Measurements from ENCODE around the gene ACE. TPM values are rescaled to one million over a fixed set of nuclear protein-coding genes. Genes with fewer than 3 reads are reported as not detected.
A peak's percentile ranks its signal among the peaks of the same experiment; 100 is the strongest.
"Not testable (repeated sequence)": the region's sequence is repeated elsewhere in the genome, so short reads cannot be mapped to it uniquely, and the experiment has no call there.

ACE gene
- total RNA-seq, 4 donors from 2014 or later = 7.5 to 35.3 (median 14.1) TPM

DNA sequence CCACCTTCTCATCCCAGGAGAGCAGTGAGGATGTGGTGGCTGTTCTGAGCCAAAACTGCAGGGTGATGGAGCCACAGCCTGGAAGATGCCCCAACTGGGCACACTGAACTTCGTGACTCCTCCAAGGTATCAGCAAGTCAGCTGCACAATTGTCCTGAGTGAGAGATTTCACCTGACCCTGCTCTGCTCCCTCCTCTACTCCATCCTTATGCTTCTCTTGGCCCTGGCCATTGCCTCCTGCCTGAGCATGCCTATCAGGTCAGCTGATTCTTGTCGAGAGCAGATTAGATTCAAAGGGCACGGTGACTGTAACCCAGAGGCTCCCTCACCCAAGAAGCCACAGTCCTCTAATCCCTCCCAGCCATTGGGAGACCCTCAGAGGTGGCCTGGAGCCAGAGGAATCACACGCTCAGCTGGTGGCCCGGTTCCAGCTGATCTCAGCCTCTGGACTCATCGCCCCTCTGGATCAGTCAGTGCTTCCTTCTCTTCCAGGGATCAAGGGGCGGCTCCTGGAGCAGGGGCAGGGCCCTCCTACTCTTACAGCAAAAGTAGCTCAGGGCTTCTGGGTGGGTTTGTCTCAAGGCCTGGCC lies 23.8 kb upstream of the ACE start:
- no peaks in the 10 kb centered on the region for H3K9me3 ChIP-seq
- TF ChIP-seq, protein P1, sequence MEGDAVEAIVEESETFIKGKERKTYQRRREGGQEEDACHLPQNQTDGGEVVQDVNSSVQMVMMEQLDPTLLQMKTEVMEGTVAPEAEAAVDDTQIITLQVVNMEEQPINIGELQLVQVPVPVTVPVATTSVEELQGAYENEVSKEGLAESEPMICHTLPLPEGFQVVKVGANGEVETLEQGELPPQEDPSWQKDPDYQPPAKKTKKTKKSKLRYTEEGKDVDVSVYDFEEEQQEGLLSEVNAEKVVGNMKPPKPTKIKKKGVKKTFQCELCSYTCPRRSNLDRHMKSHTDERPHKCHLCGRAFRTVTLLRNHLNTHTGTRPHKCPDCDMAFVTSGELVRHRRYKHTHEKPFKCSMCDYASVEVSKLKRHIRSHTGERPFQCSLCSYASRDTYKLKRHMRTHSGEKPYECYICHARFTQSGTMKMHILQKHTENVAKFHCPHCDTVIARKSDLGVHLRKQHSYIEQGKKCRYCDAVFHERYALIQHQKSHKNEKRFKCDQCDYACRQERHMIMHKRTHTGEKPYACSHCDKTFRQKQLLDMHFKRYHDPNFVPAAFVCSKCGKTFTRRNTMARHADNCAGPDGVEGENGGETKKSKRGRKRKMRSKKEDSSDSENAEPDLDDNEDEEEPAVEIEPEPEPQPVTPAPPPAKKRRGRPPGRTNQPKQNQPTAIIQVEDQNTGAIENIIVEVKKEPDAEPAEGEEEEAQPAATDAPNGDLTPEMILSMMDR (IDR thresholded peaks at IDR 0.05) = no peak
- TF ChIP-seq POLR2A (IDR thresholded peaks at IDR 0.05) (no peak), EP300 (IDR thresholded peaks at IDR 0.05) (no peak)
- no peak overlapping the region for H3K27ac ChIP-seq
- no peaks in the 10 kb centered on the region for H3K36me3 ChIP-seq
- no peak overlapping the region for H3K4me3 ChIP-seq
- no peaks in the 10 kb centered on the region for H3K27me3 ChIP-seq
- DNase-seq (ENCODE audit: low spot score in 2 of 2) = no peak
- WGBS, 2 donors = 50 to 67% methylated on average over 6 to 7 of the region's 7 CpGs
- H3K4me1 ChIP-seq = peaks cover 0 to 19% (median 5%) of the 10 kb centered on the region in 4 donors

DNA sequence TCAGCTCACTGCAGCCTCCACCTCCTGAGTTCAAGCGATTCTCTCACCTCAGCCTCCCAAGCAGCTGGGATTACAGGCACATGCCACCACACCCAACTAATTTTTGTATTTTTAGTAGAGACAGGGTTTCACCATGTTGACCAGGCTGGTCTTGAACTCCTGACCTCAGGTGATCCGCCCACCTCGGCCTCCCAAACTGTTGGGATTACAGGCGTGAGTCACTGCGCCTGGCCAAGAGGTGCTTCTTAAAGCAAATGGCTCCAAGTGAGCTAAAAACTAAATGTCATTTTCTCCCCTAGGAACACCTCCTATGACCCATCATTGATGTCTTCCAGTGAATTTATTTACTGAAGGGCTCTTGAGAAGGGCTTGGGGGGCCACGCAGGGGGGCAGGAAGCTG lies 22.5 kb upstream of the ACE start:
- 75 to 87% methylated on average over 5 to 6 of the region's 6 CpGs for WGBS, 2 donors
- not testable (repeated sequence) for H3K4me3 ChIP-seq
- H3K27ac ChIP-seq = peak overlapping the region in 1 of 4 donors; percentile 11

DNA sequence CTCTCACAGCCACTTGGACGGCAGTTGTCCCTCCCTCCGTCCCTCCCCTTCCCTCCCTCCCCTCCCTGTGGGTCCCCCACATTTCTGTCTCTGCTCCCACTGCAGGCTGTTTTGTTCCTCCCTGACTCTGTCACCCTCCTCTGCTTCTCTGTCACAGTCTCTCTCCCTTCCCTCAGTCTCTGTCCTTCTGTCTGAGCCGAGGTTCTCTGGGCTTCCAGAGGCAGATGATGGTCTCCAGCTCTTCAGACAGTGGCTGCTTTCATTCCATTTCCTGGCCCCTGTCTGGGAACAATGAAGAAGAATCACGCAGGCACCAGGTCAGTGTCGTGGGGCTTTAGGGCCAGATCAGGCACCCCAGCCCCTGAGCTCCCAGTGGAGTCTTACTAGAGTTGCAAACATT lies 21.9 kb upstream of the ACE start:
- Histone ChIP-seq H3K4me1 (peaks cover 0 to 14% (median 4%) of the 10 kb centered on the region in 4 donors), H3K9me3 (no peaks in the 10 kb centered on the region), H3K27ac (peak overlapping the region in 2 of 4 donors; percentile 10 to 11), H3K4me3 (no peak overlapping the region), H3K27me3 (no peaks in the 10 kb centered on the region), H3K36me3 (no peaks in the 10 kb centered on the region)
- WGBS, 2 donors = 27 to 36% methylated on average over 5 of the region's 5 CpGs
- DNase-seq (ENCODE audit: low spot score in 2 of 2) = no peak
- no peak for TF ChIP-seq POLR2A (IDR thresholded peaks at IDR 0.05)
- TF ChIP-seq, protein P1 (IDR thresholded peaks at IDR 0.05) = no peak
- no peak for TF ChIP-seq EP300 (IDR thresholded peaks at IDR 0.05)

More for the DNA sequence above, 22.5 kb upstream of the ACE start:
- H3K4me1 ChIP-seq = peaks cover 0 to 14% (median 4%) of the 10 kb centered on the region in 4 donors
- not testable (repeated sequence) for DNase-seq (ENCODE audit: low spot score in 2 of 2); H3K36me3 ChIP-seq; H3K27me3 ChIP-seq; H3K9me3 ChIP-seq

DNA sequence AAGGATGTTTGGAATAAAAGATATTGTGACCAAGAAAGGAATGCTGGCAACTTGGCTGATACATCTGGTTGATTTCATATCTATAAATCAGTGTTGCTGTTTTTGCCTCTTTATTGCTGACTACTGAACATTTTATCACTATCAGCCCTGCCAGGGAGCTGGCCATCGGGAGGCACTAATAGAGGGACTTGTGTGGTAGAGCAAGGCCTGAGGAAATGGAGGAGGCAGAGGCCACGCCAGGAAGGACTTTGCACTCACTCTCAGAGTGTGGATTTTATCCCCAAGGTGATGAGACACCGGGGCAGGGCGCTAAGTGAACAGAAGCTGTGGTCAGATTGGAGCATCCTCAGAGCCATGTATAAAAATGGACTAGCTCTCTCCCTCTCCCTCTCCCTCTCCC lies 21.4 kb upstream of the ACE start:
- Histone ChIP-seq H3K4me3 (no peak overlapping the region), H3K36me3 (no peaks in the 10 kb centered on the region), H3K27me3 (no peaks in the 10 kb centered on the region), H3K9me3 (no peaks in the 10 kb centered on the region), H3K4me1 (peaks cover 0 to 14% (median 4%) of the 10 kb centered on the region in 4 donors), H3K27ac (peak overlapping the region in 1 of 4 donors; percentile 10)
- TF ChIP-seq, protein P1 (IDR thresholded peaks at IDR 0.05) = no peak
- DNase-seq (ENCODE audit: low spot score in 2 of 2) = no peak
- WGBS, 2 donors = 47 to 52% methylated on average over 4 of the region's 4 CpGs

DNA sequence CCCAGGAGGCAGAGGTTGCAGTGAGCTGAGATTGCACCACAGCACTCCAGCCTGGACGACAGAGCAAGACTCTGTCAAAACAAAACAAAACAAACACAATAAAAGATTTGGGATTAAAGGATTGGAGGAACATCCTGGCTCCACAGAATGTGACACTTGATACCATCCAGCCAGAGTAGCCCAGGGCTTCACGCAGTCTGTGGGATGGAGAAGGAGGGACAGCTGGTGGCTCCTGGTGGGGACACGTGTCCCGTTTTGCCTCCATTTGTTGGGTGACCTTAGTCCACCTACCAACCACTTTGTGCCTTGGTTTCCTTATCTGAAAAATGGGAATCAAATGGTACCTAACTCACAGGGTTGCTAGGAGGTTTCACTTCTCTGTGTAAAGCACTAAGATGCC lies 18.4 kb upstream of the ACE start:
- H3K4me1 ChIP-seq = peaks cover 0 to 18% (median 4%) of the 10 kb centered on the region in 4 donors
- no peak overlapping the region for H3K4me3 ChIP-seq
- TF ChIP-seq POLR2A (IDR thresholded peaks at IDR 0.05) (no peak), EP300 (IDR thresholded peaks at IDR 0.05) (no peak)
- TF ChIP-seq, protein P1 (IDR thresholded peaks at IDR 0.05) = no peak
- H3K36me3 ChIP-seq = no peaks in the 10 kb centered on the region
- no peak overlapping the region for H3K27ac ChIP-seq
- 83 to 86% methylated on average over 4 of the region's 4 CpGs for WGBS, 2 donors
- DNase-seq (ENCODE audit: low spot score in 2 of 2) = no peak
- H3K9me3 ChIP-seq = no peaks in the 10 kb centered on the region
- no peaks in the 10 kb centered on the region for H3K27me3 ChIP-seq
